ENCODE measurements around the gene PIGS. TPM values are rescaled to one million over a fixed set of nuclear protein-coding genes. Genes with fewer than 3 reads are reported as not detected.

The PIGS gene
- total and polyA plus RNA-seq, 2 donors (not counting 3 experiments of a cell fraction or from before 2014, with no cell fraction given) = 71.3 to 110 TPM

DNA sequence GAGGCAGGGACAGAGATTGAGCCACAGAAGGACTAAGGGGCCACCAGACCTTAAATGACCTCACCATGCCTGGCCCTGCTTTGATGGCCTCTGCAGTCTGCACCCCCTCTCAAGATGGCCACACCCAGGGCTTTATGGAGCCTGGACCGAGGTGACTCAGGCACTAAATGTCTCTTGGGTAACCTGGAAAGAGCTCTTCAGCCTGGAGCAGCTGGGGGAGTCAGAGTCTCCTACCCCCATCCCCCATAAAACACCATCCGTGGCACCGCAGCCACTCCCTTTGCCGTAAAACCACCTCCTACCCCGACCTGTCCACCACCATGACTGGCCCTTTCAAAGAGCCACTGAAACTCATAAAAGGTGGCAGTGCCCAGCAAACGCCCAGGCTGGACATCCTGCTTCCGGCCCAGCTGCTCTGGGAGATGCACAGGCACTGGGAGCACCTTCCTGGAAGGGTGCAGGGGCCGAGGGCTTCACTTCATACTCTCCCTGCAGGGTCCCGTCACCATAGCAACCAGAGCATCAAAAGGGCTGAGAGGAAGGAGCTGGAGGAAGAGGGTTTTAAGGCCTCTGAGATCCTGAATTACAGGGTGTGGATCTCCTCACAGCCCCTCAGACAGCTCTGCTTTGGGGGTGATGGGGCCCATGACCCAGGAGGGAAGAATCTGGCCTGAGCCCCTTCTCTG, 42.9 kb downstream of the PIGS start:
- Histone ChIP-seq H2AFZ (ENCODE audit: low read depth, low read length) (no peak overlapping the region), H3K27ac (ENCODE audit: insufficient read depth, low read depth, low read length) (no peak overlapping the region), H3K27me3 (ENCODE audit: control insufficient read depth in 2 of 2, insufficient read depth in 2 of 2, low read length in 2 of 2) (no peaks in the 10 kb centered on the region), H3K9me3 (replicated peaks; ENCODE audit: control insufficient read depth, insufficient read depth, low read length) (no peaks in the 10 kb centered on the region), H3K4me1 (ENCODE audit: control insufficient read depth, extremely low read depth, insufficient read depth, low read length) (no peaks in the 10 kb centered on the region), H3K4me2 (ENCODE audit: insufficient read depth, low read length) (no peak overlapping the region), H3K9ac (replicated peaks; ENCODE audit: extremely low read depth, insufficient read depth, low read length) (no peak overlapping the region), H3K36me3 (ENCODE audit: control insufficient read depth in 2 of 2, extremely low read depth in 1 of 2, insufficient read depth in 2 of 2, low read length in 2 of 2) (no peaks in the 10 kb centered on the region), H4K20me1 (replicated peaks; ENCODE audit: control insufficient read depth, extremely low read depth, insufficient read depth, low read length) (no peaks in the 10 kb centered on the region), H3K9me1 (replicated peaks; ENCODE audit: control insufficient read depth, extremely low read depth, insufficient read depth, low read length) (no peaks in the 10 kb centered on the region), H3K79me2 (ENCODE audit: control insufficient read depth, insufficient read depth, low read length) (no peaks in the 10 kb centered on the region), H3K4me3 (replicated peaks in 1 of 3; ENCODE audit: insufficient read depth in 1 of 3, low read depth in 1 of 3, low read length in 3 of 3) (no peak overlapping the region)
- TF ChIP-seq, protein P1, sequence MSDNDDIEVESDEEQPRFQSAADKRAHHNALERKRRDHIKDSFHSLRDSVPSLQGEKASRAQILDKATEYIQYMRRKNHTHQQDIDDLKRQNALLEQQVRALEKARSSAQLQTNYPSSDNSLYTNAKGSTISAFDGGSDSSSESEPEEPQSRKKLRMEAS (IDR thresholded peaks at IDR 0.05; ENCODE audit: insufficient read depth, insufficient read length) = no peak
- TF ChIP-seq, protein P2, sequence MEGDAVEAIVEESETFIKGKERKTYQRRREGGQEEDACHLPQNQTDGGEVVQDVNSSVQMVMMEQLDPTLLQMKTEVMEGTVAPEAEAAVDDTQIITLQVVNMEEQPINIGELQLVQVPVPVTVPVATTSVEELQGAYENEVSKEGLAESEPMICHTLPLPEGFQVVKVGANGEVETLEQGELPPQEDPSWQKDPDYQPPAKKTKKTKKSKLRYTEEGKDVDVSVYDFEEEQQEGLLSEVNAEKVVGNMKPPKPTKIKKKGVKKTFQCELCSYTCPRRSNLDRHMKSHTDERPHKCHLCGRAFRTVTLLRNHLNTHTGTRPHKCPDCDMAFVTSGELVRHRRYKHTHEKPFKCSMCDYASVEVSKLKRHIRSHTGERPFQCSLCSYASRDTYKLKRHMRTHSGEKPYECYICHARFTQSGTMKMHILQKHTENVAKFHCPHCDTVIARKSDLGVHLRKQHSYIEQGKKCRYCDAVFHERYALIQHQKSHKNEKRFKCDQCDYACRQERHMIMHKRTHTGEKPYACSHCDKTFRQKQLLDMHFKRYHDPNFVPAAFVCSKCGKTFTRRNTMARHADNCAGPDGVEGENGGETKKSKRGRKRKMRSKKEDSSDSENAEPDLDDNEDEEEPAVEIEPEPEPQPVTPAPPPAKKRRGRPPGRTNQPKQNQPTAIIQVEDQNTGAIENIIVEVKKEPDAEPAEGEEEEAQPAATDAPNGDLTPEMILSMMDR (IDR thresholded peaks at IDR 0.05; ENCODE audit: extremely low read depth in 1 of 2, insufficient read depth in 1 of 2, low read depth in 1 of 2, low read length in 2 of 2) = no peak
- TF ChIP-seq MYC (IDR thresholded peaks at IDR 0.05; ENCODE audit: low read depth, low read length) (no peak), POLR2A (IDR thresholded peaks at IDR 0.05; ENCODE audit: low read depth, low read length) (no peak), POLR2AphosphoS5 (IDR thresholded peaks at IDR 0.05; ENCODE audit: insufficient read depth, low read depth, low read length) (no peak), FOS (IDR thresholded peaks at IDR 0.05; ENCODE audit: borderline replicate concordance, insufficient read depth, low read length) (no peak), EZH2 (IDR thresholded peaks at IDR 0.05; ENCODE audit: borderline replicate concordance, low read depth, low read length, severe bottlenecking) (no peak), JUN (IDR thresholded peaks at IDR 0.05; ENCODE audit: borderline replicate concordance, insufficient read depth, insufficient read length, low read depth) (no peak), GATA2 (IDR thresholded peaks at IDR 0.05; ENCODE audit: insufficient read depth, insufficient read length, low read depth, low read length) (no peak)
- dilution Hi-C loops (cut with MboI; ENCODE audit: extremely low pct_ligation_motif_present, low sequenced_read_pairs) = no loop called here
- intact Hi-C loops (cut with micrococcal nuclease) = no loop called here
- BruUV-seq (replicated peaks) = no TSS peak
- DNase-seq (ENCODE audit: low read depth, low spot score) (no peak), FAIRE-seq (no peak)
- ChIA-PET CTCF (interaction anchor here (1.2 kb wide), 1 partner anchor 33 kb away, joined by 3 read pairs; no protein-coding TSS in a partner anchor), POLR2A (no interaction called here)

Data from endothelial cell of umbilical vein (primary cell).